PC-9 (cell line): ENCODE results near the gene LMCD1. TPM values are rescaled to one million over a fixed set of nuclear protein-coding genes. Genes with fewer than 3 reads are reported as not detected.
A peak's percentile ranks its signal among the peaks of the same experiment; 100 is the strongest.

ENCODE experiments used
- BruUV-seq: library from RNA; stranded (reverse); fragments of 400-500 nt; replicated peaks from 2 replicates; lab custom pipeline; 2021; lab: Mats Ljungman, UMichigan
- CTCF ChIA-PET: fragments of 300-600 bp; sonication (Branson Sonifier 250); formaldehyde crosslinking; loops from one replicate; lab custom pipeline; 2022; ENCODE audit warnings: antibody characterized with exemption; lab: Charles Lee
- POLR2A ChIA-PET: fragments of 300-600 bp; sonication (Branson Sonifier 250); formaldehyde crosslinking; loops from one replicate; lab custom pipeline; 2022; ENCODE audit warnings: antibody characterized with exemption; ENCODE audit not compliant: unreplicated experiment; lab: Charles Lee
- DNase-seq, 2 experiments: peaks; one replicate each; pipeline versions ENCODE4 v3.0.0 to v3.0.0-alpha.2; 2015 to 2022; ENCODE audit warnings: mixed read lengths in 1 of 2
- H2AFZ ChIP-seq: fragments of 200-600 bp; sonication (generic); 2 replicates; pipeline ENCODE4 v1.8.1; 2017; ENCODE audit warnings: antibody characterized with exemption
- H3F3A ChIP-seq: fragments of 200-600 bp; sonication (generic); 2 replicates; pipeline ENCODE4 v1.8.1; 2017; ENCODE audit warnings: antibody characterized with exemption, mild to moderate bottlenecking, low read depth; ENCODE audit not compliant: insufficient read depth
- H3K27ac ChIP-seq: fragments of 200-600 bp; sonication (generic); 2 replicates; pipeline ENCODE4 v1.6.1; 2016; ENCODE audit warnings: mixed run types
- H3K27me3 ChIP-seq: fragments of 200-600 bp; sonication (generic); 2 replicates; pipeline ENCODE4 v1.6.1; 2016; ENCODE audit warnings: low read depth, mixed run types; ENCODE audit not compliant: insufficient read depth
- H3K36me3 ChIP-seq: fragments of 200-600 bp; sonication (generic); 2 replicates; pipeline ENCODE4 v1.6.1; 2016; ENCODE audit warnings: low read depth, mixed run types
- H3K4me1 ChIP-seq: fragments of 200-600 bp; sonication (generic); replicated peaks from 2 replicates; pipeline ENCODE4 v1.6.1; 2016; ENCODE audit warnings: mixed run types; ENCODE audit not compliant: insufficient read depth
- H3K4me2 ChIP-seq: fragments of 200-600 bp; sonication (generic); 2 replicates; pipeline ENCODE4 v1.6.1; 2017; ENCODE audit warnings: mixed run types
- H3K4me3 ChIP-seq: fragments of 200-600 bp; sonication (generic); 2 replicates; pipeline ENCODE4 v1.6.1; 2016; ENCODE audit warnings: mixed run types
- H3K79me2 ChIP-seq: fragments of 200-600 bp; sonication (generic); 2 replicates; pipeline ENCODE4 v1.6.1; 2017; ENCODE audit warnings: low read depth, mixed run types
- H3K9me2 ChIP-seq: fragments of 200-600 bp; sonication (generic); 2 replicates; pipeline ENCODE4 v1.8.1; 2017; ENCODE audit warnings: mild to moderate bottlenecking; ENCODE audit not compliant: insufficient read depth
- H3K9me3 ChIP-seq: fragments of 200-600 bp; sonication (generic); 2 replicates; pipeline ENCODE4 v1.8.1; 2016; ENCODE audit warnings: low read depth; ENCODE audit not compliant: insufficient read depth
- H4K20me1 ChIP-seq: fragments of 200-600 bp; sonication (generic); 2 replicates; pipeline ENCODE4 v1.8.1; 2017; ENCODE audit not compliant: insufficient read depth
- EZH2 ChIP-seq: fragments of 200-600 bp; sonication (generic); IDR thresholded peaks from 2 replicates; pipeline ENCODE4 v1.8.0; 2017; ENCODE audit warnings: antibody characterized with exemption, low read depth
- intact Hi-C: fragments of 100-400 bp; cut with micrococcal nuclease; formaldehyde crosslinking; loops from one replicate; pipeline ENCODE4 v1.10.0; 2022; ENCODE audit not compliant: unreplicated experiment
- total RNA-seq: library from RNA; stranded (reverse); gene quantifications from 2 replicates; pipeline ENCODE4 v1.2.3, GENCODE V29; 2021
- TF ChIP-seq, protein P1 (sequence below): fragments of 200-600 bp; sonication (generic); conservative IDR thresholded peaks from 2 replicates; pipeline ENCODE4 v1.6.1; 2017; ENCODE audit warnings: mixed run types, antibody characterized with exemption, mild to moderate bottlenecking, moderate library complexity

Gene LMCD1
- total RNA-seq, 1 experiment from 2014 or later = 10.3 TPM

DNA sequence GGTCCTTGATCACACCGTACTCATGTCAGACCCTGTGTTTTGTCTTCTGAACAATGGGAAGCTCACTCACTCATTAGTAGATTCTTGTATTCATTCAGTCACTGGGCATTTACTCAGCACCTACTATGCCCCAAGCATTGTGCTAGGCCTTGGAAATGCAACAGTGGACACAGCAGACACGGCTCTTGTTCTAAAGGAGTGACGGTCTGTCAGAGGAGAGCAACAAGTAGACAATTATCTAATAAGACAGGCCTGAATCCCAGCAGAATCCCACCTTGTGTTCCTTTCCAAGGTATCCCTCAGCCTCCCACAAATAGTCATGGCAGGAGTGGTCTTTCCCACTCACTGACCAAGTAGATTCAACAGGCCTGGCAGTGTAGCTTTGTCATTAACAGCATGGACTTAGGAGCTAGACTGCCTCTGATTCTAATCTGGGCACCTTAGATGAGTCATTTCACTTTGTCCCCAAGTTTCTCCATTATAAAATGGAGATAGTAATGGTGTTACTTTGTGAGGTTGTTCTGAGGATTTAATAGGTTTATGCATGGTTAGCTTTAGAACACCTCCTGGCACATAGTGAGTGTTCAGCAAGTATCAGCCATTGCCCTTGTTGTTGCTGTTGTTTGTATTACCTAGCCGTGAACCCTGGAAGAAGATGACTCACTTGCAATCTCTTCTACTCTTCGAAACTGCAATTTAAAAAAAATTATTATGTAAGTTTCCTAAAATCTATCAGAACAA, 73.9 kb downstream of the LMCD1 start:
- Histone ChIP-seq H3F3A (no peaks in the 10 kb centered on the region), H3K79me2 (no peaks in the 10 kb centered on the region), H3K36me3 (no peaks in the 10 kb centered on the region), H3K9me3 (no peaks in the 10 kb centered on the region), H3K27ac (no peak overlapping the region), H3K27me3 (no peaks in the 10 kb centered on the region), H3K9me2 (no peaks in the 10 kb centered on the region), H3K4me2 (no peak overlapping the region), H3K4me3 (no peak overlapping the region), H2AFZ (no peak overlapping the region), H3K4me1 (peaks cover 17% of the 10 kb centered on the region), H4K20me1 (no peaks in the 10 kb centered on the region)
- ChIA-PET CTCF (no interaction called here), POLR2A (no interaction called here)
- no peak for TF ChIP-seq EZH2
- TF ChIP-seq, protein P1, sequence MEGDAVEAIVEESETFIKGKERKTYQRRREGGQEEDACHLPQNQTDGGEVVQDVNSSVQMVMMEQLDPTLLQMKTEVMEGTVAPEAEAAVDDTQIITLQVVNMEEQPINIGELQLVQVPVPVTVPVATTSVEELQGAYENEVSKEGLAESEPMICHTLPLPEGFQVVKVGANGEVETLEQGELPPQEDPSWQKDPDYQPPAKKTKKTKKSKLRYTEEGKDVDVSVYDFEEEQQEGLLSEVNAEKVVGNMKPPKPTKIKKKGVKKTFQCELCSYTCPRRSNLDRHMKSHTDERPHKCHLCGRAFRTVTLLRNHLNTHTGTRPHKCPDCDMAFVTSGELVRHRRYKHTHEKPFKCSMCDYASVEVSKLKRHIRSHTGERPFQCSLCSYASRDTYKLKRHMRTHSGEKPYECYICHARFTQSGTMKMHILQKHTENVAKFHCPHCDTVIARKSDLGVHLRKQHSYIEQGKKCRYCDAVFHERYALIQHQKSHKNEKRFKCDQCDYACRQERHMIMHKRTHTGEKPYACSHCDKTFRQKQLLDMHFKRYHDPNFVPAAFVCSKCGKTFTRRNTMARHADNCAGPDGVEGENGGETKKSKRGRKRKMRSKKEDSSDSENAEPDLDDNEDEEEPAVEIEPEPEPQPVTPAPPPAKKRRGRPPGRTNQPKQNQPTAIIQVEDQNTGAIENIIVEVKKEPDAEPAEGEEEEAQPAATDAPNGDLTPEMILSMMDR = no peak
- no TSS peak for BruUV-seq
- intact Hi-C loops = no loop called here
- peak in 1 of 2 experiments; percentile 73 for DNase-seq

DNA sequence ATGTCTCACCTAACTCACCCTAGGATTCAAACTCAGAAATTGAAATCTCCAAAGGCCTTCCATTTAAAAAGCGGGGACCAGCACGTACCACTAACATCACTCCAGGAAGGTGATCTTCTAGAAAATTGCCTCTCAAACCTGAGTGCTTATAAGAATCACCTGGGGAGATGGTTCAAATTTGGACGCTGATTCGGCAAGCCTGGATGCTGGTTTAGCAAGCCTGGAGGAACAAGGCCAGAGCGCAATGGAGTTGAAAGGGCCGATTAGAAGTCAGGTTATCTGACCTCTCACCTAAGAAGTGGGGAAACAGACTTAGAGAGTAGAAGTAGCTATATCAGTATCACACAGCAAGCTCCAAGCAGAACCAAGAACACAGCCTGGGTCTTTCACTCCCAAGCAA, 74.8 kb downstream of the LMCD1 start:
- Histone ChIP-seq H3F3A (no peaks in the 10 kb centered on the region), H3K4me1 (peaks cover 22% of the 10 kb centered on the region), H3K9me3 (no peaks in the 10 kb centered on the region), H2AFZ (no peak overlapping the region), H3K79me2 (no peaks in the 10 kb centered on the region), H3K27ac (no peak overlapping the region), H3K4me2 (no peak overlapping the region), H3K36me3 (no peaks in the 10 kb centered on the region), H3K4me3 (no peak overlapping the region), H3K27me3 (no peaks in the 10 kb centered on the region), H3K9me2 (no peaks in the 10 kb centered on the region), H4K20me1 (no peaks in the 10 kb centered on the region)
- intact Hi-C loops = no loop called here
- POLR2A ChIA-PET = interaction anchor here (0.7 kb wide), 1 partner anchor 45 kb away, joined by 3 read pairs; no protein-coding TSS in a partner anchor
- TF ChIP-seq EZH2 = no peak
- TF ChIP-seq, protein P1 = no peak
- no peak for DNase-seq
- CTCF ChIA-PET = no interaction called here
- BruUV-seq = no TSS peak

DNA sequence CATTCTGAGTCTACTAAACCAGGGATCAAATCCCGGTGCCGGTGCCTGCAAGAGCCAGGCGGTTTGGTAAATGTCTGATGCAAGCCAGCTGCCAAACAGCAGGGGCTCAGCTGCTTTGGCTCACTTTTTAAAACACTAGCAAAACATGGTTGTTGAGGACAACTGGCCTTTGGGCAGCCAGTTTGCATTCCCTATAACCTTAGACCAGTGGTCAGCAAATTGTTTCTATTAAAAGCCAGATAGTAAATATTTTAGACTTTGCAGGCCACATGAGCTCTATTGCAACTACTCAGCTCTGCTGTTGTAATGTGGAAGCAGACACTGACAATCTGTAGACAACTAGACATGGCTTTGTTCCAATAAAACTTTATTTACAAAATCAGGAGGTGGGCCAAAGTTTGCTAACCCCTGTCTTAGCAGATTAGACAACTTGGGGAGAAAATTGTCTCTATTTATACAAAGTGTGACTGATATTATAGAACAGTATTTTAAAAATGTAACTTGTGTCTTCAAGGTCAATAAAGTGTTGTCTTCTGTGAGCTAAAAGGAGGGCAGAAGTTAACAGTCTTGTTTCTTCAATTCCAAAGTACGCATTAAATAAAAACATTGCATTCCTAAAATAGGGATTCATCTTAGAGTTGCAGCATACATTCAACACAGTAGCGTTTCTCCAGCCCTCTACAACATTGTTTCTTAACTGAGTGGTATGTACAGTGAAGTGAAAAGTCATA, 75.4 kb downstream of the LMCD1 start:
- intact Hi-C loops = no loop called here
- H3K36me3 ChIP-seq = no peaks in the 10 kb centered on the region
- no peak overlapping the region for H3K27ac ChIP-seq
- no peaks in the 10 kb centered on the region for H3K27me3 ChIP-seq
- no peaks in the 10 kb centered on the region for H3K9me2 ChIP-seq
- H3K4me2 ChIP-seq = no peak overlapping the region
- TF ChIP-seq EZH2 = no peak
- TF ChIP-seq, protein P1 = no peak
- BruUV-seq = no TSS peak
- no peaks in the 10 kb centered on the region for H3K9me3 ChIP-seq
- no peak for DNase-seq
- ChIA-PET POLR2A (interaction anchor here (0.7 kb wide), 1 partner anchor 45 kb away, joined by 3 read pairs; no protein-coding TSS in a partner anchor), CTCF (no interaction called here)
- H3K4me1 ChIP-seq = peaks cover 28% of the 10 kb centered on the region
- no peaks in the 10 kb centered on the region for H3K79me2 ChIP-seq
- no peak overlapping the region for H3K4me3 ChIP-seq
- H2AFZ ChIP-seq = no peak overlapping the region
- no peaks in the 10 kb centered on the region for H3F3A ChIP-seq
- H4K20me1 ChIP-seq = no peaks in the 10 kb centered on the region
